ENCODE results near the gene SRY.
"Not testable (repeated sequence)": the region's sequence is repeated elsewhere in the genome, so short reads cannot be mapped to it uniquely, and the experiment has no call there.

Gene SRY

DNA sequence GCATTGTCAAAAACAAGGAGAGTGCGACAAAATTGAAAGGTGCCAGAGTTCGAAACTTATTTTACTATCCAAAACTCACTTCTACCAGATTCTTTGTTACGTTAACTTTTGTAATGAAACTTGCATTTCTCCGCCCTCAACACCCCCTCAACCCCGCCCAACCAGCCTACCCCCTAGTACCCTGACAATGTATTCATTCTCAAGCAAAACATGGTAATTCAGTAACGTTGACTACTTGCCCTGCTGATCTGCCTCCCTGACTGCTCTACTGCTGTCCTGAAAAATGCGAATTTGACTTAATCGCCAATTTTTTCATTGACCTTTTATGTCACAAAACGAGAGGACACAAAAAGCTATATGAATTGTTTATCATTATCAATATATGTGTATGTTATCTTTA lies at the start of gene SRY:
Gene SRY (minus strand): TSS at position 83 of the 400 bp plus-strand sequence. CDS start 79 bp downstream, at position 4.
- DNase-seq = no peak

DNA sequence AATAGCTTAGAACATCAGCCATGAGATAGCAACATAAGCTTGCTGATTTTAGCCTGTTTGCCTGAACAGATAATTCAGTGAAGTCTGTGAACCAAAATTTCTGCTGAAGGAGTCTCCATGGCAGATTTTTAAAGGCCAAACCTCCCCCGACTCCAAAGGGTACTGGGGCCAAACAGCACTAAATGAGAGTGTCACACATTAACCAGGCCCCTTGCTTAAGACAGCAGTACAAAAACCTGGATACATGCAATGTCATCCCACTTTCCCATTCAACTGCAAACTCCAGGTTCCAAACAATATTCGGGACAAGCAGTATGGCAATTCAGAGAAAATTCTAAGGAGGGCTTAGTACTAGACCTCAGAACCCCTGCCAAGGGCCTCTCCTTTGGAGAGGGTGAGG lies 49.6 kb upstream of the SRY start:
- DNase-seq = no peak

DNA sequence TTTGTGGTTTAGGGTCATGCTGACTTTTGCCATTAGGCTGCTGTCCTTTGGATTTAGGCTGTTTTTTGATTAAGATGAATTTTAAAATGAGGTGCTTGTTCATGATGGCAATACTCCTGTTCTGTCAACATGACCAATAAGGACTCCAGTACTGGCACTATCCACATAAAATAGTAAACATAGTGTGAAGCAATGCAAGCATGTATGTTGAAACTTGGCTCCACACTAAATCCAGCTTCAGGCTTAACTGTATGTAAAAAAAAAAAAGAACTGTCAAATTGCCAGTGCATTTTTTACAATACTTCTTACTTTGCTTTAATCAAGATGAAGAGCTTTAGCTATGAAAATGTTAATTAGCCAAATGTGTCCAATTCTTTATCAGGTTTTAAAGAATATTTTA lies 47.7 kb upstream of the SRY start:
- DNase-seq = no peak

DNA sequence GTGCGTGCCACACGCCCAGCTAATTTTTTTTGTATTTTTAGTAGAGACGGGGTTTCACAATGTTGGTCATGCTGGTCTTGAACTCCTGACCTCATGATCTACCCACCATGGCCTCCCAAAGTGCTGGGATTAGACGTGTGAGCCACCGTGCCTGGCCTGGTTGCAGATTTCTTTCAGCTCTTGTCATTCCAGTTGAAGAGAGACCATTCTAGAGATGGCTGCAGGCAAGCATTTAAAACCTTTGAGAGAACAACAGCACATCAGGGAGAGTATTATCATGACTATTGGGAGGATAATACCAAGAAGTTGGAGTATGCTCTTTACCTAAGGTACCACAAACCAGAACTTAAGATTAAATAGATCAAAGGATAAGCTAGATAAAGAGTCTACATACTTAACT lies 41.0 kb upstream of the SRY start:
- no peak for DNase-seq

DNA sequence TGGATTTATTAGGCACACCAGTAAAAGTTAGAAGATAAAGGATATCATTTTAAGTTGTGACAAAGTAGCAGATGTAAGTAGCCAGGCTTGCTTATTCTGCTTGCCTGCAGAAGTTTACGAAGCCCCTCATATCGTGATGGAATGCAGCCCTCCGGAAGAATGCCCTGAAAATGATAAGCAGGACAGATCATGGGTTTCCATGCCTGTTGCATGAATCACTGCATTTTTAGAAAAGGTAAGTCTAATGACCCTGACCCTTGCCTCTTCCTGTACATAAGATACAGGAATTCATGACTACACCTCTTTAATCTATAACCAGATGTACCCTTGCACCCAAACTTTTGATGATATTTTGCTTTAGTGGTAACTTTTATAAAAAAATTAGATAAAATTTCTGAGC lies 37.0 kb upstream of the SRY start:
- DNase-seq = no peak

DNA sequence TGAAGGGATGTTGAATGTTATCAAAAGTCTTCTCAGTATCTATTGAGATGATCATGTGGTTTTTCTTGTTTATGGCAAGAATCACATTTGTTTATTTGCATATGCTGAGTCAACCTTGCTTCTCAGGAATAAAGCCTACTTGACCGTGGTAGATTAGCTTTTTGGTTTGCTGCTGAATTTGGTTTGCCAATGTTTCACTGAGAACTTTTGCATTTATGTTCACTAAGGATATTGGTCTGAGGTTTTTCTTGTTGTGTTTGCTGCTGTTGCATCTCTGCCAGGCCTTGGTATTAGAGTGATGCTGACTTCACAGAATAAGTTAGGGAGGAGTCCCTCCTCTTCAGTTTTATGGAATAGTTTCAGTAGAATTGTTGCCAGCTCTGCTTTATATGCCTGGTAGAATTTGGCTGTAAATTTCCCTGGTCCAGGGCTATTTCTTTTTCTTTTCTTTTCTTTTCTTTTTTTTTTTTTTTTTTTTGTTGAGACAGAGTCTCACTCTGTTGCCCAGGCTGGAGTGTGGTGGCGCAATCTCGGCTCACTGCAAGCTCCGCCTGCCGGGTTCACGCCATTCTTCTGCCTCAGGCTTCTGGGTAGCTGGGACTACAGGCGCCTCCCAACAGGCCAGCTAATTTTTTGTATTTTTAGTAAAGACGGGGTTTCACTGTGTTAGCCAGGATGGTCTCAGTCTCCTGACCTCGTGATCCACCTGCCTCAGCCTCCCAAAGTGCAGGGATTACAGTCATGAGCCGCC lies 29.8 kb upstream of the SRY start:
- DNase-seq = not testable (repeated sequence)

DNA sequence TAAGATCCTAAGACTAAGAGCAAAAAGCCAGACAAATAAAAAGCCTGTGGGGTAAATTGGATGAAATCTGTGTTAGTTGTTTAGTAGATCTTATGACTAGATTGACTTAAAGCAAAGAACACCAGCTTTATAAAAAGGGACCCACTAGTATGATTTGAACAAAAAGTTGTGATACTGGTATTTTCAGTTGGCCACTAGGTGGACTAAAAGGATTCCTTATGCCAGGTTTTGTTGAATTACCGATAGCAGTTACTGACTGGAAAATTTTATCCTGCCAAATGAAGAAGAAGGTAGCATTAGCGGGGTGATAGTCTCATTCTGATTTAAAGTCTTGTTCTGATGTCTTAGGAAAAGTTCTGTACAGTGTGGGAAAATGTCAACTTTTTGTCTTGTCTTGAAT lies 12.8 kb upstream of the SRY start:
- no peak for DNase-seq

DNA sequence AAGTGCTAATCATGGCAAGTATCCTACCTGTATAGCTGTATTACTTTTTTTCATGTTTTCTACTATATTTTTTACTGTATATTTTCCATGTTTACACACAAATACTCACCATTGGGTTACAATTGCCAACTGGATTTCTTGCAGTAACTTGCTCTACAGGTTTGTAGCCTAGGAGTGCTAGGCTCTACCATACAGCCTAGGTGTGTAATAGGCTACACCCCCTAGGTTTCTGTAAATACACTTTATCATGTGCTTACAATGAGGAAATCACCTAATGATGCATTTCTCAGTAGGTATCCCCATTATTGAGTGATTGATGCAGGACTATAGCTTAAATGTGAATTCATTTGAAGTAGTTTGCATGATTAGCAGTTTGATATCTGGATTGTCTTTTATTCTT lies 10.5 kb upstream of the SRY start:
- DNase-seq = no peak

DNA sequence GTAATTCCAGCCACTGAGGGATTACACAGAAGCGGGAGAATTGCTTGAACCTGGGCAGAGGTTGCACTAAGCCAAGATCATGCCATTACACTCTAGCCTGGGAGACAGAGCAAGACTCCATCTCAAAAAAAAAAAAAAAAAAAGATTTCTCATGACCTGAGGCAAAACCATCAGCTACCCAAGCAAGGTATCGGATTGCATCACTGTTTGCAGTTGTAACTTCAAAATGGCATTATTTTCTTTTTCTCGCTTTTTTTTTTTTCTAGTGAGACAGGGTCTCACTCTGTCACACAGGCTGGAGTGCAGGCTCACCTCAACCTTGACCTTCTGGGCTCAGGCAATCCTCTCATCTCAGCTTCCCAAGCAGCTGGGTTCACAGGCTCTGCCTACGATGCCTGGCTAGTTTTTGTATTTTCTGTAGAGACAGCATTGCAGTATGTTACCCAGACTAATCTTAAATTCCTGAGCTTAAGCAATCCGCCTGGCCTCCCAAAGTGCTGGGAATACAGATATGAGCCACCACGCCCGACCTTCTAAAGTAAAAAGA lies 9.6 kb upstream of the SRY start:
- DNase-seq = no peak

DNA sequence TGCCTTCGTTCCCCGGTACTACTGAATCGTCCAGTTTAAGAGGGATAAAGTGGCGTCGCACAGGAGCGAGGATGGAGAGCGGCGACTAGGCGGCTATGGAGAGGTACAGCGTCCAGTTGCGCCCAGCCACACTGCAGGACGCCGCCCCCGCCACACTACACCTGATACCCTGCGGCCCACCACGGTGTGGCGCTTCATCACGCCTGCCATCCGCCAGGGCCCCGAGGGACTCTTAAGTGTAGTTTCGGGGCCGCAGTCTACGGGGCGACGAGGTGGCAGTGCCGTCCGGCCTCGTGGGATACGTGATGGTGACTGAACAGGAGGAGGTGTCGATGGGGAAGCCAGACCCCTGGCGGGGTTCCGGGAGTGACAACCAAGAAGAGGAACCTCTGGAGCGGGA lies 2.3 kb upstream of the SRY start:
- no peak for DNase-seq

DNA sequence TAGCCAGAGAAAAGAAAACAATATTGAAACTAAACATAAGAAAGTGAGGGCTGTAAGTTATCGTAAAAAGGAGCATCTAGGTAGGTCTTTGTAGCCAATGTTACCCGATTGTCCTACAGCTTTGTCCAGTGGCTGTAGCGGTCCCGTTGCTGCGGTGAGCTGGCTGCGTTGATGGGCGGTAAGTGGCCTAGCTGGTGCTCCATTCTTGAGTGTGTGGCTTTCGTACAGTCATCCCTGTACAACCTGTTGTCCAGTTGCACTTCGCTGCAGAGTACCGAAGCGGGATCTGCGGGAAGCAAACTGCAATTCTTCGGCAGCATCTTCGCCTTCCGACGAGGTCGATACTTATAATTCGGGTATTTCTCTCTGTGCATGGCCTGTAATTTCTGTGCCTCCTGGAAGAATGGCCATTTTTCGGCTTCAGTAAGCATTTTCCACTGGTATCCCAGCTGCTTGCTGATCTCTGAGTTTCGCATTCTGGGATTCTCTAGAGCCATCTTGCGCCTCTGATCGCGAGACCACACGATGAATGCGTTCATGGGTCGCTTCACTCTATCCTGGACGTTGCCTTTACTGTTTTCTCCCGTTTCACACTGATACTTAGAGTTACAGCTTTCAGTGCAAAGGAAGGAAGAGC lies 488 bp downstream of the SRY start:
- DNase-seq = no peak

All from activated CD4-positive, alpha-beta T cell treated with anti-CD3 and anti-CD28 coated beads, Interleukin-2, amount 50 U/mL, for 16 hours (primary cell).